ENCODE measurements around the gene NKIRAS2.

- TF ChIP-seq CTCF (IDR thresholded peaks at IDR 0.05) (no peak), RAD21 (IDR thresholded peaks at IDR 0.05; ENCODE audit: low read length) (no peak), TCF12 (IDR thresholded peaks at IDR 0.05) (no peak), RFX5 (IDR thresholded peaks at IDR 0.05; ENCODE audit: low read length) (no peak), YY1 (IDR thresholded peaks at IDR 0.05; ENCODE audit: low read depth) (no peak), CHD2 (IDR thresholded peaks at IDR 0.05; ENCODE audit: low read length, partially characterized antibody) (no peak), FOSL2 (IDR thresholded peaks at IDR 0.05; ENCODE audit: borderline replicate concordance, low read depth) (no peak), TAF1 (IDR thresholded peaks at IDR 0.05; ENCODE audit: borderline replicate concordance, low read depth, low read length) (no peak), POLR2AphosphoS5 (IDR thresholded peaks at IDR 0.05; ENCODE audit: low read depth, low read length) (no peak)
Measured at GRCh38 chr17:42055496-42055895, 35.6 kb downstream of the NKIRAS2 start.

Measured in SK-N-SH (cell line).